ENCODE data around the gene DEPP1.

DEPP1 gene

DNA sequence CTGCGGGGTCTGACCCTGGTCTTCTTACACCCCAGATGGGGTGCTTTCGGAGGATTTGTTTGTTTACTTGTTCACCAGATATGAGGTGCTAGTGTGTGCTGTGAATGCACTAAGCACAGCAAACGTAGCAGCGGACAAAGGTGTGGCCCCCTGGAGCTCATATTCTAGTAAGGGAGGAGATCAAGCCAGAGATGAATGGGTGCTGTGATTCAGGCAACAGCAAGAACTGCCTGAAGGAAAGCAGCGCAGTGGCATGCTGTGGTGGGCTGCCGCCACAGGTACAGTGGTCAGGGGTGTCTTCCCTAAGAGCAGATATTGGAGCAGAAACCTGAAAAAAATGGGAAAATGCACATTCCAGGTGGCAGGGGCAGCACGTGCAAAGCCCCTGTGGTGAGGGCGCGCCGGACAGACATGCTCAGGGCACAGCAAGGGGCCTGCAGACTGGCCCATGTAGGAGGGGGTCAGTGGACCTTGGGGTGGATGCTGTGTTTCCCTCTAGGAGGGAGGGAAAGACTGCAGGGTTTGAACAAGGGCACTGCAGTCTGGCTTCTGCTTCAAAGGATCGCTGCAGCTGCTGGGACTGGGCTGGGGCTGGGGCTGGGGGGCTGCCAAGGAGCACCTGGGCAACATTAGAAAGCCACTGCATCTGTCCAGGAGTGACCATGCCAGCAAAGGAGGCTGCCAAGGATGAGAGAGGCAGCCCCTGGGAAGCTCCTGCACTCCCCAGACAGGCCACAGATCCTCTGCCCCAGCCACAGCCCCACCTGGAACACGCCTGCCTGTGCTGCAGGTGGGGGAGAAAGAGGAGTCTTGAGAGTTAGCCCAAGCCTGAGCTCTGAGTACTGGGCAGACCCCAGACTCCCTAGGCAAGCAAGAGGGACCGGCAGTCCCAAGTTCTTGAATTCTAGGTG is 927 bp upstream of the DEPP1 start:
- Histone ChIP-seq H3K79me1 (ENCODE audit: low read length) (no peaks in the 10 kb centered on the region), H3K36me3 (ENCODE audit: control insufficient read depth, insufficient read depth, low read length) (no peaks in the 10 kb centered on the region), H3K27ac (ENCODE audit: low read depth, low read length) (no peak overlapping the region), H4K5ac (ENCODE audit: low read length) (no peak overlapping the region), H3K4me2 (ENCODE audit: low read length) (no peak overlapping the region), H3K4me3 (ENCODE audit: low read length) (no peak overlapping the region), H2BK15ac (replicated peaks; ENCODE audit: low read depth) (no peak overlapping the region), H3K4ac (ENCODE audit: low read depth, low read length) (no peak overlapping the region), H2BK5ac (ENCODE audit: low read length) (no peak overlapping the region), H2BK120ac (ENCODE audit: low read depth, low read length) (no peak overlapping the region), H3K23ac (ENCODE audit: low read length) (peak overlapping the region; percentile 75), H4K8ac (ENCODE audit: low read depth, low read length) (no peak overlapping the region), H3K79me2 (ENCODE audit: control insufficient read depth, insufficient read depth, low read length) (no peaks in the 10 kb centered on the region), H3K27me3 (ENCODE audit: insufficient read depth, low read length, poor library complexity) (no peaks in the 10 kb centered on the region), H3K9ac (ENCODE audit: low read length) (peak overlapping the region; percentile 14), H3K56ac (ENCODE audit: low read length) (peak overlapping the region; percentile 76), H3K4me1 (ENCODE audit: control insufficient read depth, low read depth, low read length) (peaks cover 8% of the 10 kb centered on the region), H2AK5ac (ENCODE audit: low read length) (peak overlapping the region; percentile 33), H3K18ac (ENCODE audit: low read length) (no peak overlapping the region)
- no CpG with 5 or more reads among the region's 13 CpGs for WGBS (ENCODE audit: extremely low coverage, insufficient coverage, low lambda C conversion rate)
- DNase-seq = no peak

DNA sequence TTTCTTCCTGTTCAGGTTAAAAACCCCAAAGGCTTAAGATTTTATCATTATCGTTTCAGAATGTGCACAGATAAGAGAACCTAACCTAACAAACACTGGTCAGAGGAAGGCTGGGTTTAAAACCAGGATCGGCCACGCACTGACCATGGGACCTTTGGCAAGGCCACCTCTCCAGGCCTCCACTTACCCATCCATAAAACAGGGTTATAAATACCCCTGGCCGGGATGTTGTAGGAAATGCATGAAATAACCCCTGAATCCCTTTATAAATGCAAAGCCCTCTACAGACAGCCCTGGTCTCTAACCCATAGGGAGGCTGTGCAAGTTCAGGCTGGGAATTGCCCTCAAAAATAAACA is 418 bp downstream of the DEPP1 start:
- no peak overlapping the region for H3K9ac ChIP-seq (ENCODE audit: low read length)
- H3K27ac ChIP-seq (ENCODE audit: low read depth, low read length) = no peak overlapping the region
- H3K27me3 ChIP-seq (ENCODE audit: insufficient read depth, low read length, poor library complexity) = no peaks in the 10 kb centered on the region
- H2BK15ac ChIP-seq (replicated peaks; ENCODE audit: low read depth) = no peak overlapping the region
- H2AK5ac ChIP-seq (ENCODE audit: low read length) = no peak overlapping the region
- no peak overlapping the region for H3K4me2 ChIP-seq (ENCODE audit: low read length)
- H3K79me2 ChIP-seq (ENCODE audit: control insufficient read depth, insufficient read depth, low read length) = no peaks in the 10 kb centered on the region
- DNase-seq = no peak
- H3K4me3 ChIP-seq (ENCODE audit: low read length) = no peak overlapping the region
- H4K8ac ChIP-seq (ENCODE audit: low read depth, low read length) = no peak overlapping the region
- no peak overlapping the region for H2BK5ac ChIP-seq (ENCODE audit: low read length)
- H3K23ac ChIP-seq (ENCODE audit: low read length) = no peak overlapping the region
- H3K4ac ChIP-seq (ENCODE audit: low read depth, low read length) = no peak overlapping the region
- WGBS (ENCODE audit: extremely low coverage, insufficient coverage, low lambda C conversion rate) = no CpG with 5 or more reads among the region's 4 CpGs
- peak overlapping the region; percentile 47 for H3K18ac ChIP-seq (ENCODE audit: low read length)
- no peaks in the 10 kb centered on the region for H3K36me3 ChIP-seq (ENCODE audit: control insufficient read depth, insufficient read depth, low read length)
- H3K56ac ChIP-seq (ENCODE audit: low read length) = no peak overlapping the region
- no peaks in the 10 kb centered on the region for H3K79me1 ChIP-seq (ENCODE audit: low read length)
- no peak overlapping the region for H4K5ac ChIP-seq (ENCODE audit: low read length)
- no peak overlapping the region for H2BK120ac ChIP-seq (ENCODE audit: low read depth, low read length)
- H3K4me1 ChIP-seq (ENCODE audit: control insufficient read depth, low read depth, low read length) = peaks cover 15% of the 10 kb centered on the region

DNA sequence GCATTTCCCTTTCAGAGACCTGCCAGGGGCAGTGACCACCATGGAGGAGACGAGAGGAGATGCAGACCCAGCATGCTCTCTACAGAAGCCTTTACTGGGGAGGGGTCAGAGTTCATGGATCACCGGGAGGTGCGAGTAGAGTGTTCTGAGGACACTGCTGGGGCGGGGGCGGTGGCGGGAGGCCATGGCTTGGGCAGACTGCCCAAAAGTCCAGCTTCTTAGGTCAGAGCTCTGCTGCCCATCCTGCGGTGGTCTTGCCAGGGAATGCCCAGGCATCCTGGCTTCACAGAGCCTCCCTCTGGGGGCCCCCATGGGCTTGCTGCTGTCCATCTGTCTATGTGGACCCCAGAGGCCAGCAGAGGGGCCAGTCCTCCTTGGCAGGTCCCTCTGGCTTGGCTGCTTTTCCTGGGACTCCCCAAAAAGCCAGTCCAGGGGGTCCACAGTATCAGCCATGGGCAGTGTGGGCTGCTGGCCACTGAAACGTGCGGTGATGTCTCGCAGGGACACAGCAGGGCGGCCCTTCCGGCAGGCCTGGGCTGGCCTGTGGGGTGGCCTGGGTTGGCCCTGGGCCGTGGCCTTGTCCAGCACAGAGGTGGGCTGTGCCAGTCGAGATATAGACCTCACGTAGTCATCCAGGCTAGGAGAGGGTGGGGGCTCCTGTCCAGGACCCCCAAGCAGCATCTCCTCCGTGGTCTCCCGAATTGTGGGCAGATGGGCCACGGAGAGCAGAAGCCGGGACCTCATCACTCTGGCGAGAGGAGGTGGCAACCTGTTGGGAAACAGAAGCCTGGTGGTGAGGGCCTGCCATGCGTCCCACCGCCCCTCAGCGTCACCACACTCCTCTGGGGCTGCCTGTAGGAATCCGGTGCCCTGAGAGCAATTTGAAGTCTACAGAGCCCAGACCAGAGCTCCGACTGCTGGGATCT is 1.1 kb downstream of the DEPP1 start:
- H3K4ac ChIP-seq (ENCODE audit: low read depth, low read length) = peak overlapping the region; percentile 42
- DNase-seq = no peak
- H3K79me2 ChIP-seq (ENCODE audit: control insufficient read depth, insufficient read depth, low read length) = no peaks in the 10 kb centered on the region
- H2BK5ac ChIP-seq (ENCODE audit: low read length) = no peak overlapping the region
- H4K5ac ChIP-seq (ENCODE audit: low read length) = no peak overlapping the region
- no peaks in the 10 kb centered on the region for H3K79me1 ChIP-seq (ENCODE audit: low read length)
- no peak overlapping the region for H3K4me2 ChIP-seq (ENCODE audit: low read length)
- H2BK15ac ChIP-seq (replicated peaks; ENCODE audit: low read depth) = no peak overlapping the region
- H2AK5ac ChIP-seq (ENCODE audit: low read length) = no peak overlapping the region
- H3K4me1 ChIP-seq (ENCODE audit: control insufficient read depth, low read depth, low read length) = peaks cover 17% of the 10 kb centered on the region
- WGBS (ENCODE audit: extremely low coverage, insufficient coverage, low lambda C conversion rate) = no CpG with 5 or more reads among the region's 25 CpGs
- H3K23ac ChIP-seq (ENCODE audit: low read length) = no peak overlapping the region
- no peak overlapping the region for H4K8ac ChIP-seq (ENCODE audit: low read depth, low read length)
- no peak overlapping the region for H2BK120ac ChIP-seq (ENCODE audit: low read depth, low read length)
- H3K9ac ChIP-seq (ENCODE audit: low read length) = no peak overlapping the region
- no peak overlapping the region for H3K4me3 ChIP-seq (ENCODE audit: low read length)
- no peak overlapping the region for H3K56ac ChIP-seq (ENCODE audit: low read length)
- H3K27ac ChIP-seq (ENCODE audit: low read depth, low read length) = no peak overlapping the region
- no peak overlapping the region for H3K18ac ChIP-seq (ENCODE audit: low read length)
- H3K36me3 ChIP-seq (ENCODE audit: control insufficient read depth, insufficient read depth, low read length) = no peaks in the 10 kb centered on the region
- H3K27me3 ChIP-seq (ENCODE audit: insufficient read depth, low read length, poor library complexity) = no peaks in the 10 kb centered on the region

DNA sequence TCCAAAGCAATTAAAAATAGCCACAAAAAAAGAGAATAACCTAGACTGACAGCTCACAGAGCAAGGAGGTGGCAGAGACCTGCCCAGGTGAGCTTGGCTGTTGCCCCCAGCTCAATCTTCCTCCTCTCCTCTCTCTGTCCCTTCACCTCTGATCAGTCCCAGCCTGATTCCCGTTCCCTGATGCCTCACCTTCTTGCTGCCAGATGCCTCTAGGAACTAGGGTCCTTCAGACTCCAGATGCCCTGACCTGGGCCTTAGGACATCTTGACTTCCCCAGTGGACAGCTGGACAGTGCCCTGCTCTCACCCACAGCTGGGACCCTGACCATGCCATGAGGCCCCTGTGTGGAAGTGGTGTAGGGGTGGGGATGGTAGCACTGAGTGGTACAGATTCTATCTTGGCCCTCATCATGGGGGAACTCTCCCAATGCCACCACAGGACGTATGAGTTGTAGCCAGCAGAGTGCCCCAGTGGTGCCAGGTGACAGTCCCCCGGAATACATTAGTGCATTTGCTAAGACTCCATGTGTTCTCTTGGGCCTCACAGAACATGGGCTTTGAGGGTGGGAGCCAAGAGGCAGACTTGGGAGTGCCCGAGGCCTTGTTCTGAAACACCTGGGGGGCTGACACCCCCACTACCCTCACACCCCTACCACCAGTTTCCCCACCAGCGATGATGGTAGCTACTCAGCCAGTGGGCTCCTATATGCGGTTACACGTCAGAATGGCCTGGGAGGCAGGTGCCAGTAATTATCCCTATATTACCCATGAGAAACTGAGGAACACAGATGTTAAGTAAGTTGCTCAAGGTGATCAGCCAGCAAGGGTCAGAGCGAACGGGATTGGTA is 2.0 kb downstream of the DEPP1 start:
- no CpG with 5 or more reads among the region's 9 CpGs for WGBS (ENCODE audit: extremely low coverage, insufficient coverage, low lambda C conversion rate)
- Histone ChIP-seq H2BK15ac (replicated peaks; ENCODE audit: low read depth) (peak overlapping the region; percentile 0), H3K4me2 (ENCODE audit: low read length) (no peak overlapping the region), H4K8ac (ENCODE audit: low read depth, low read length) (no peak overlapping the region), H4K5ac (ENCODE audit: low read length) (no peak overlapping the region), H3K23ac (ENCODE audit: low read length) (no peak overlapping the region), H3K9ac (ENCODE audit: low read length) (no peak overlapping the region), H2BK120ac (ENCODE audit: low read depth, low read length) (no peak overlapping the region), H3K79me1 (ENCODE audit: low read length) (no peaks in the 10 kb centered on the region), H3K4me1 (ENCODE audit: control insufficient read depth, low read depth, low read length) (peaks cover 17% of the 10 kb centered on the region), H3K36me3 (ENCODE audit: control insufficient read depth, insufficient read depth, low read length) (no peaks in the 10 kb centered on the region), H2BK5ac (ENCODE audit: low read length) (no peak overlapping the region), H3K79me2 (ENCODE audit: control insufficient read depth, insufficient read depth, low read length) (no peaks in the 10 kb centered on the region), H2AK5ac (ENCODE audit: low read length) (peak overlapping the region; percentile 53), H3K27me3 (ENCODE audit: insufficient read depth, low read length, poor library complexity) (no peaks in the 10 kb centered on the region), H3K18ac (ENCODE audit: low read length) (no peak overlapping the region), H3K4ac (ENCODE audit: low read depth, low read length) (no peak overlapping the region), H3K56ac (ENCODE audit: low read length) (no peak overlapping the region), H3K4me3 (ENCODE audit: low read length) (no peak overlapping the region), H3K27ac (ENCODE audit: low read depth, low read length) (no peak overlapping the region)
- DNase-seq = no peak

DNA sequence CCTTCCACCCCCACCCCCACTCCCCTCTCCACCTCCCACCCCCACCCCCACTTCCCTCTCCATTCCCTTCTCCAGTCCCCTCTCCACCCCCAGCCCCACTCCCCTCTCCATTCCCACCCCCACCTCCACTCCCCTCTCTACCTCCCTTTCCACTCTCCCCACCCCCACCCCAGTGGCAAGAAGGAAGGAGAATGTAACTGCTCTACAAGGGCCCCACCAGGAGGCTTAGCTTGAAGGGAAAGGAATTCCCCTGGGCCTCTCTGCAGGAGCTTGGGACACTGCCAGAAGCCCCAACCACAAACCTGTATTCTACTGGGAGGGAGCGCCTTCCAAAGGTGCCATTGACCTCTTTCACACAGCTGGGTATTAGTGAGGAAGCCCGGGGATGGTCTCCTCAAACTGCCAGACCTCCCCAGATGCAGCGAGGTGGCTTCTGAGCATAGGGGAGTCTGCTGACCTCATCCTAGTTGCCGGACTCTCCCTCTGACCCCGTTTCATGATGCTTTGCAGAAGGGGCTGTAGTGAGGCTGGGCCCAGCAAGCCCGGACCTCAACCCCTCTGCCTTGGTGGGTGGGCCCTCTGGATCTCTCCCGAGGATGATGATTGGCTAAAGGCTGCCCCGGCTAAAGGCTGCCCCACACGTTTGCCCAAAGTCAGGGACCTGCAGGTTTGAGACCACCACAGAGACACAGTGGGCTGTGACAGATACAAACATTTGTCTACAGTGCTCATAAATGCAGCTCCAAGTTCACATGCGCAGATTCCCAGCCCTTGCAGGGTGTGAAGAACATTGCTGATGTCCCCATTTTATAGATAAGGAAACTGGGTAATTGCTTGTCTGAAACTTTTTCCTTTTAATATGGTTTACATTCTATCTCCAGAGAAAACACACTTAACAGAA is 2.9 kb downstream of the DEPP1 start:
- H3K9ac ChIP-seq (ENCODE audit: low read length) = no peak overlapping the region
- H3K79me2 ChIP-seq (ENCODE audit: control insufficient read depth, insufficient read depth, low read length) = no peaks in the 10 kb centered on the region
- H3K4ac ChIP-seq (ENCODE audit: low read depth, low read length) = no peak overlapping the region
- WGBS (ENCODE audit: extremely low coverage, insufficient coverage, low lambda C conversion rate) = no CpG with 5 or more reads among the region's 10 CpGs
- H3K36me3 ChIP-seq (ENCODE audit: control insufficient read depth, insufficient read depth, low read length) = no peaks in the 10 kb centered on the region
- H3K79me1 ChIP-seq (ENCODE audit: low read length) = no peaks in the 10 kb centered on the region
- peak overlapping the region; percentile 9 for H3K4me2 ChIP-seq (ENCODE audit: low read length)
- H3K23ac ChIP-seq (ENCODE audit: low read length) = no peak overlapping the region
- H3K4me1 ChIP-seq (ENCODE audit: control insufficient read depth, low read depth, low read length) = peaks cover 17% of the 10 kb centered on the region
- no peak overlapping the region for H2BK5ac ChIP-seq (ENCODE audit: low read length)
- H3K56ac ChIP-seq (ENCODE audit: low read length) = peak overlapping the region; percentile 58
- no peak overlapping the region for H3K18ac ChIP-seq (ENCODE audit: low read length)
- H4K5ac ChIP-seq (ENCODE audit: low read length) = no peak overlapping the region
- no peak overlapping the region for H2AK5ac ChIP-seq (ENCODE audit: low read length)
- peak overlapping the region; percentile 68 for H3K27ac ChIP-seq (ENCODE audit: low read depth, low read length)
- H3K27me3 ChIP-seq (ENCODE audit: insufficient read depth, low read length, poor library complexity) = no peaks in the 10 kb centered on the region
- no peak overlapping the region for H3K4me3 ChIP-seq (ENCODE audit: low read length)
- peak; percentile 90 for DNase-seq
- no peak overlapping the region for H2BK15ac ChIP-seq (replicated peaks; ENCODE audit: low read depth)
- no peak overlapping the region for H2BK120ac ChIP-seq (ENCODE audit: low read depth, low read length)
- H4K8ac ChIP-seq (ENCODE audit: low read depth, low read length) = no peak overlapping the region

Measured in mesendoderm (in vitro differentiated cells).